ENCODE results near the gene LIMD2. TPM values are rescaled to one million over a fixed set of nuclear protein-coding genes. Genes with fewer than 3 reads are reported as not detected.

Gene LIMD2
- total RNA-seq, 1 experiment from 2014 or later = 6.7 TPM

- in situ Hi-C loops (cut with HindIII; ENCODE audit: low pct_unique_long_range_greater_than_20kb, low sequenced_read_pairs) = no loop called here
- no peak for DNase-seq (ENCODE audit: low read depth)
Measured at GRCh38 chr17:63703029-63703428, 3.1 kb upstream of the LIMD2 start.

GRCh38 chr17:63702721-63703015 is 2.7 kb upstream of the LIMD2 start:
- in situ Hi-C loops (cut with HindIII; ENCODE audit: low pct_unique_long_range_greater_than_20kb, low sequenced_read_pairs) = no loop called here

GRCh38 chr17:63701868-63702720 is 2.2 kb upstream of the LIMD2 start:
- in situ Hi-C loops (cut with HindIII; ENCODE audit: low pct_unique_long_range_greater_than_20kb, low sequenced_read_pairs) = no loop called here
- DNase-seq (ENCODE audit: low read depth) = no peak

More at GRCh38 chr17:63702721-63703015, 2.7 kb upstream of the LIMD2 start:
- no peak for DNase-seq (ENCODE audit: low read depth)

- no peak for DNase-seq (ENCODE audit: low read depth)
- in situ Hi-C loops (cut with HindIII; ENCODE audit: low pct_unique_long_range_greater_than_20kb, low sequenced_read_pairs) = no loop called here
Measured at GRCh38 chr17:63701456-63701820, 1.5 kb upstream of the LIMD2 start.

GRCh38 chr17:63700528-63701455 is 867 bp upstream of the LIMD2 start:
- DNase-seq (ENCODE audit: low read depth) = no peak
- in situ Hi-C loops (cut with HindIII; ENCODE audit: low pct_unique_long_range_greater_than_20kb, low sequenced_read_pairs) = no loop called here

GRCh38 chr17:63698886-63699637 is 863 bp downstream of the LIMD2 start:
- in situ Hi-C loops (cut with HindIII; ENCODE audit: low pct_unique_long_range_greater_than_20kb, low sequenced_read_pairs) = no loop called here
- no peak for DNase-seq (ENCODE audit: low read depth)

- in situ Hi-C loops (cut with HindIII; ENCODE audit: low pct_unique_long_range_greater_than_20kb, low sequenced_read_pairs) = no loop called here
- DNase-seq (ENCODE audit: low read depth) = no peak
Measured at GRCh38 chr17:63698381-63698885, 1.5 kb downstream of the LIMD2 start.

- no peak for DNase-seq (ENCODE audit: low read depth)
- in situ Hi-C loops (cut with HindIII; ENCODE audit: low pct_unique_long_range_greater_than_20kb, low sequenced_read_pairs) = no loop called here
Measured at GRCh38 chr17:63697341-63698286, 2.3 kb downstream of the LIMD2 start.

GRCh38 chr17:63696381-63696961 is 3.5 kb downstream of the LIMD2 start:
- in situ Hi-C loops (cut with HindIII; ENCODE audit: low pct_unique_long_range_greater_than_20kb, low sequenced_read_pairs) = no loop called here
- peak; percentile 33 for DNase-seq (ENCODE audit: low read depth)

GRCh38 chr17:63695889-63696288 is 4.0 kb downstream of the LIMD2 start:
- in situ Hi-C loops (cut with HindIII; ENCODE audit: low pct_unique_long_range_greater_than_20kb, low sequenced_read_pairs) = no loop called here
- DNase-seq (ENCODE audit: low read depth) = no peak

- DNase-seq (ENCODE audit: low read depth) = no peak
- in situ Hi-C loops (cut with HindIII; ENCODE audit: low pct_unique_long_range_greater_than_20kb, low sequenced_read_pairs) = no loop called here
Measured at GRCh38 chr17:63694950-63695773, 4.8 kb downstream of the LIMD2 start.

- DNase-seq (ENCODE audit: low read depth) = no peak
Measured at GRCh38 chr17:63694229-63694949, 5.5 kb downstream of the LIMD2 start.

GRCh38 chr17:63693411-63694113 is 6.4 kb downstream of the LIMD2 start:
- DNase-seq (ENCODE audit: low read depth) = no peak
- in situ Hi-C loops (cut with HindIII; ENCODE audit: low pct_unique_long_range_greater_than_20kb, low sequenced_read_pairs) = no loop called here

More at GRCh38 chr17:63694229-63694949, 5.5 kb downstream of the LIMD2 start:
- in situ Hi-C loops (cut with HindIII; ENCODE audit: low pct_unique_long_range_greater_than_20kb, low sequenced_read_pairs) = no loop called here

- no peak for DNase-seq (ENCODE audit: low read depth)
- in situ Hi-C loops (cut with HindIII; ENCODE audit: low pct_unique_long_range_greater_than_20kb, low sequenced_read_pairs) = no loop called here
Measured at GRCh38 chr17:63692195-63692816, 7.6 kb downstream of the LIMD2 start.

GRCh38 chr17:63689479-63689878 is 10.4 kb downstream of the LIMD2 start:
- DNase-seq (ENCODE audit: low read depth) = no peak
- in situ Hi-C loops (cut with HindIII; ENCODE audit: low pct_unique_long_range_greater_than_20kb, low sequenced_read_pairs) = no loop called here
